HG03565 (cell line): ENCODE results near the gene CTF1.
"Not testable (repeated sequence)": the region's sequence is repeated elsewhere in the genome, so short reads cannot be mapped to it uniquely, and the experiment has no call there.

ENCODE experiments used
- ATAC-seq: cut with Tn5 transposase; IDR thresholded peaks from one replicate; pipeline ENCODE4 v1.9.1; 2021; ENCODE audit warnings: mild to moderate bottlenecking, moderate library complexity; ENCODE audit not compliant: unreplicated experiment

CTF1 gene

DNA sequence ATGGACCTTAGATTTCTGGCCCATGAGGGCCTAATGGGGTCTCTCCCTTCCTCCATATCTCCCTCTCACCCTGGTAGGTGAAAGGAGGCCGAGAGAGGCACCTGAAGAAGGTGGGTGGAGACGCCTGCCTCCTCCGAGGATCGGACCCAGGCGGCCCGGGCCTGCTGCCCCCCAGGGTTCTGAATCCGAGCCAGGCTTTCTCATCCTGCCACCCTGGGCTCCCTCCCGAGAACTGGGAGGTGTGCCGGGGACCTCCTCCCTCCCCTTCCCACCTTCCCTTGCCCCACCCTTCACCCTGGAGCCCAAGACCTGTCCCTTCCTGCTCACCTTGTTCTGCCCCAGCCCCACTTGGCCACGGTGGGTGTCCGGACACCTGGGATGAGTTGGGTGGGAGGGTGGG lies 32.0 kb downstream of the CTF1 start:
- no peak for ATAC-seq

DNA sequence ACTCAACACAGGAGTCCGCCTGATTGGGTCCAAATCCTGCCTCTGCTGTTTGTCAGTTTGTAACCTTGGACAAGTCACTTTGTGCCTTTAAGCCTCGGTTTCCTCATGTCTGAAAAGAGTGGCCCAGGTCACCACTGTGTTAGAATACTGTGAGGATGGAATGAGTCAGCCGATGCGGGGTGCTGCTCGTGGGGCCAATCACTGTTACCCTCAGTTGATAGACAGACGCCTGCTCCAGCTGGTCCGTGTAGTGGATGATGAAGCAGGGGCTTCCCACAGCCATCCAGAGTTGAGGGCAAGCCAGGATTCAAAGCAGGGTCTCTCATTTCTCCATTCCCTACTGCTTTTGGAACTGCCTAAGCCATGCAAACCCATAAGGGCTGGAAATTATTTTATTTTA lies 32.8 kb downstream of the CTF1 start:
- ATAC-seq, result no peak

DNA sequence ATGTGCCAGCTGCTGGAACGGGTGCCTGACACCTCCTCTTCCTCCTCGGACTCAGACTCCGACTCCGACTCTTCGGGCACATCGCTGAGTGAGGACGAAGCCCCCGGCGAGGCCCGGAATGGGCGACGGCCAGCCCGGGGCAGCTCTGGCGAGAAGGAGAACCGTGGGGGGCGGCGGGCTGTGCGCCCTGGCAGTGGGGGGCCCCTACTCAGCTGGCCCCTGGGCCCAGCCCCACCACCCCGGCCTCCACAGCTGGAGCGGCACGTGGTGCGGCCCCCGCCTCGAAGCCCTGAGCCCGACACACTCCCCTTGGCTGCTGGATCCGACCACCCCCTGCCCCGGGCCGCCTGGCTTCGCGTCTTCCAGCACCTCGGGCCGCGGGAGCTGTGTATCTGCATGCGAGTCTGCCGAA lies 33.8 kb downstream of the CTF1 start:
- ATAC-seq, result no peak

GRCh38 chr16:30931068-30931650 lies 34.7 kb downstream of the CTF1 start:
- no peak for ATAC-seq

- no peak for ATAC-seq
Observed at GRCh38 chr16:30934827-30935557, 38.6 kb downstream of the CTF1 start.

GRCh38 chr16:30937692-30938091 lies 41.3 kb downstream of the CTF1 start:
- no peak for ATAC-seq

DNA sequence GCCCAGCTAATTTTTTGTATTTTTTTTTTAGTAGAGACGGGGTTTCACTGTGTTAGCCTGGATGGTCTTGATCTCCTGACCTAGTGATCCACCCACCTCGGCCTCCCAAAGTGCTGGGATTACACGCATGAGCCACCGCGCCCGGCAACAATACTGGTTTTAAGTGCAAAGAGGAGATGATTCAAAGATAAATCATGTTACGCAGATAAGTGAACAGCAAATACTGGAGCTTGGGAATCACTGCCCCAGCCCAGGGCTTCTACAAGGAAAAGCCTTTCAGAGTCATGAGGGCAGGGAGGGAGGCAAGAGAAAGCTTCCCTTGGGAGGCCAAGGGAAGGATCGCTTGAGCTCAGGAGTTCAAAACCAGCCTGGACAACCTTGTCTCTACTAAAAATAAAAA lies 43.2 kb downstream of the CTF1 start:
- not testable (repeated sequence) for ATAC-seq

GRCh38 chr16:30941600-30942425 lies 45.4 kb downstream of the CTF1 start:
- peak; percentile 61 for ATAC-seq

- ATAC-seq, result no peak
Observed at GRCh38 chr16:30942426-30942806, 46.0 kb downstream of the CTF1 start.

DNA sequence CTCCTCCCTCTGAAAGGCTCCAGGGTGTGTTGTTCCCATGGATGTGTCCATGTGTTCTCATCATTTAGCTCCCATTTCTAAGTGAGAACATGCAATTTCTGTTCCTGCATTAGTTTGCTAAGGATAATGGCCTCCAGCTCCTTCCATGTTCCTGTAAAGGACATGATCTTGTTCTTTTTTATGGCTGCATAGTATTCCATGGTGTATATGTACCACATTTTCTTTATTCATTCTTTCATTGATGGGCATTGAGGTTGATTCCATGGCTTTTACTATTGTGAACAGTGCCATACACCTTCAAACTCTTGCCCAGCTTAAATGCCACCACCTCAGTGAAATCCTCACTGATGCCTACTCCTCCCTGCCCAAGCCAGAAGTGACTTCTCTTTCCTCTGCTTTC lies 47.9 kb downstream of the CTF1 start:
- ATAC-seq, result no peak

DNA sequence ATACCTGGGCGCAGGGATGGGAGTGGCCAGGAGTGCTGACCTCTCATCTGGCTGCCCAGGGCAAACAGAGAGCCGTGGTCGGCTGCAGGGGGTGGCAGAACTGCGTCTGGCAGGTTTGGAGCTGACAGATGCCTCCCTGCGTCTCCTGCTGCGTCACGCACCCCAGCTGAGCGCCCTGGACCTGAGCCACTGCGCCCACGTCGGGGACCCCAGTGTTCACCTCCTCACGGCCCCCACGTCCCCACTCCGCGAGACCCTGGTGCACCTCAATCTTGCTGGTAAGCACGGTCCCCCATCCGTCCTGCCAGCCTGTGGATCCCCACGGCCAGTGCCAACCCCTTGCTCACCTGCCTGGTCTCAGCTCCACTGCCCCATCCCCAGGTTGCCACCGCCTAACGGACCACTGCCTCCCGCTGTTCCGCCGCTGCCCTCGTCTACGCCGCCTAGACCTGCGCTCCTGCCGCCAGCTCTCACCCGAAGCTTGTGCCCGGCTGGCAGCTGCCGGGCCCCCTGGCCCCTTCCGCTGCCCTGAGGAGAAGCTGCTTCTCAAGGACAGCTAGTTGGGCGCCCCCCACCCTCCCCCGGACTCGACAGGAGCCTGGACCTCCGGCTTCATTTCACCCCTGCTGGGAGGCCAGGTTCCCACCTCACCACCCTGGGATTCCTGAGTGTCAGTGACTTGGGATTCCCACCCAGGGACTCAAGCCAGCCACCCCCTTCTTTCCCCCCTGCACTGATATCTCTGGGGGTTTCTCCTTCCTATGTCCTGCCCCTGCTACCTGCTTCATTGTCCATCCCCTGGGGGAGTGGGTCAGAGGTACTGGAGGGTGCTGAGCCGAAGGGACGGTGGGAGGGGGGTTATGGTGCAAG lies 50.5 kb downstream of the CTF1 start:
- no peak for ATAC-seq

DNA sequence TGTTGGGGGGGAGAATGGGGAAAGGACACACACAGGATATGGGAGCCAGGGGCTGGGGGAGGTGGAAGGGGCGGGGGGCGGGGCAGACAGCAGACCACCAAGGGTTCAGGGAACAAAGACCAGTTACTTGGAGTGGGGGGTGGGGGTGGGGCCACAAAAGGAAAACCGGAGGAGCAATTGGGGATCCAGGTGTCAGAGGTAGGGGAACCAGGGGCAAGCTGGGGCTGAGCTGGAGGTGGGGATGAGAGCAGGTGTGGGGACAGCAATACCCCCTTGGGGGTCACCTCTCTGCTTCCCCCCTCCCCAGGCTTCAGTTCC lies 51.1 kb downstream of the CTF1 start:
- ATAC-seq, result no peak

DNA sequence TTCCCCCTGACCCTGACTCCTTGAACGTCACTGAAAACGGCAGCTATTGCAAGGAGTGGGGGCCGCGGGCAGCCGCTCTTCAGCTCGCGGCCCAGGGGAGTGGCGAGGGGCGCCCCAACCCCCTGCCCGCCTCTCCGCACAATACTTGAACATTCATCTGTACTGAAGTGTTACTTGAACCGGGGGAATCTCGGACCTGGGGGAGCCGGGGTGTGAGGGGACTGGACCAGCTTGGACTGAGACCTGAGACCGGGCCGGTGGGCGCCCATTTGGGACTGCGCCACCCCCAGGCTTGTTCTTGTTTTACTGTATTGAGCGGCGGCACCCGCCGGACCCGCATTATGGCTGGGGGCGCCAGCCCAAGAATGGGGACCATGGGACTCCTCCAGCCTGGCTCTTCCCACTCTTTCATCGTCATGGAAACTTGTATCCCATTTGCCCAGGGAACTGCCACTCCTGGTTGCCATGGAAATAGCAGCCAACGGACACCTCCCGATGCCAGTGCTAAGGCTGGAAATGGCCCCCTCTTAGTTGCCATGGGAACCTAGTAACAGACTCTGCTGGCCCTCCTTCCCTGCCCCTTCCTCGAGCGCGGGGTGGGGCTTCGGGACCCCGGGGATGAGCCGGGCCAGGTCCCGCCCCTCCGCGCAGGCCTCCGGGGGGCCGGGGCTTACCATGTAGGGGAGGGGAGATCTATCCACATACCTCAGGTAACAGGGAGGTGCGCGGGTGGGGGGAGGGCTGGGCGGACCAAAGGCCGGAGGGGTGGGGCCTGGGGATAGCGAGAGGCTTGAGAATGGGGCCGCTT lies 51.6 kb downstream of the CTF1 start:
- ATAC-seq, result no peak

DNA sequence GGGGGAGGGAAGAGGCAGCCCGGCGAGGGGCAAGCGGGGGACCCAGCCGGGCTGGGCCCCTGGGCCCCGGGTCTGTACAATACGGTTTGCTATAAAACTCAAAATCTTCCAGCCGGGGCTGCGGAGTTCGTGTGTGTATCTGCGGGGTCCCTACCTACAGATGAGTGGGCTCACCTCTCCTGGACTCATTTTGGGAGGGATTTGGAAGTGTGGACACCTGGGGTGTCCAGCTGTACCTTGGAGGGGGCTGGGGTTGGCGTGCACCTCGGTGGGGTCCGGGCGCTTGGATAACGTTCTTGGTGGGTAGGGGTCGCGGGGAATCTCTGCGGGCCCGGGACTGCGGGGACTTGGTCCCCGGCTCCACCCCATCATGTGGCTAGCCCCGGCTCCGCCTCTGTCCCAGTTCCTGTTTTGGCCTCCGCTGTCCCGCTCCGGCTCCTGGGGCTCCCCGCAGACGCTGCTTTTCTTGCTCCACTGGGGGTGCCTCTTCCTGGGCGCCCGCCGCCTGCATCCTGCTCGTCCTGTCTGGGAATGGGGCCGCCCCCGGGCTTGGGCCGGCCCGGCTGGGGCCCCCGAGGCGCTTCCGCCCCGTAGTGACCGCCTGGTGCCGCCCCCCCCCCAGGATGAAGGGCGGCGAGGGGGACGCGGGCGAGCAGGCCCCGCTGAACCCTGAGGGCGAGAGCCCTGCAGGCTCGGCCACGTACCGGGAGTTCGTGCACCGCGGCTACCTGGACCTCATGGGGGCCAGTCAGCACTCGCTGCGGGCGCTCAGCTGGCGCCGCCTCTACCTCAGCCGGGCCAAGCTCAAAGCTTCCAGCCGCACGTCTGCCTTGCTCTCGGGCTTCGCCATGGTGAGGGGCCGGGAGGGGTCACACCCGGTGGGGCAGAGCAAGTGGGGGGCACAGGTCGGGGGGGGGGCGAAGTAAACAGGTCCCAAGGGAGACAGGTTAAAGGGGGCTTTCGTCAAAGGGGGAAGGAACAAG lies 52.5 kb downstream of the CTF1 start, which contains the start of gene ORAI3:
ORAI3 (plus strand) TSS at position 402 of the 983 bp plus-strand sequence; CDS start at position 624, 222 bp downstream.
- ATAC-seq, result peak; percentile 42

- peak; percentile 29 for ATAC-seq
Observed at GRCh38 chr16:30949650-30950515, 53.5 kb downstream of the CTF1 start.

DNA sequence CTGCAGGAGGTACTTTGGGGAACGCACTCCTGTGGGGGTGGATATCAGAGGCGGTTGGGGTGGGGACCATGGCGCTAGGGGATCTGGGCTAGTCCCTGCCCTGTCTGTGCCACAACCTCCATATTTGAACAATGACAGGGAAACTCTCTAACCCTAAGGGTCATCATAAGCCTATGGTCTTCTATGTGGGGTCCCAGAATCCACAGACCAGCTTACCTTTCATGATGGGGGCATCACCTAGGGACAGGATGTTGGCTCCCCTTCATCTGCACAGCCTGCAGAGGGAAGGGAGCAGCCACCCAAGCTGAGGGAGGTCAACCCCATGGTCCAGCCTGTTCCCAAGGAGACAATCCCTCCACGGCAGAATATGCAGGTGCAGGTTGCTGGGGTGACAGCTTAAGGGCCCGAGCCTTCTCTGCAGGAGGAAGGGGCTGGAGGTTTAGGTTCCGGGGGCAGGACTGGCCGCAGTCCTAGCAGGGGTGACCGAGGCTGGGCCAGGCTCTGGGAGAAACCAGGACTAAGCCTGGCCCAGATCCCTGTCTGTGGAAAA lies 54.2 kb downstream of the CTF1 start:
- no peak for ATAC-seq

DNA sequence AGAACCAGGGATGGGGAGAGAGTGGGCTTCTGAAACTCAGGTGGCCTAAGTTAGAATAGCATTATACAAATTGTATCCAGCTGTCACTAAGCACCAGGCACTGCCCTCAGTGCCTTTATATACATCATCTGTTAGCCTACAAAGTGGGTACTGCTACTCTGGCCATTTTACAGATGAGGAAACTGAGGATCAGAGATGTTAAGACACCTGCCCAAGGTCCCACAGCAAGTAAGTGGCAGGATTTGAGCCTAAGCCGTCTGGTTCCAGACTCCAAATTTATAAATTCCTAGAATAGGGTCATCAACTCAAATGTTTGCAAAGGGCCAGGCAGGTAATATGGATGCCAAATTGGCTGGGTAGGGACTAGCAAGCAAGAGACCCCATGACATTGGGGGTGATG lies 54.8 kb downstream of the CTF1 start:
- ATAC-seq, result no peak

- no peak for ATAC-seq
Observed at GRCh38 chr16:30951750-30952149, 55.3 kb downstream of the CTF1 start.
